NCI-H146 (cell line): ENCODE results near the gene IMP4.
A peak's percentile ranks its signal among the peaks of the same experiment; 100 is the strongest.

Experiments
- DNase-seq: peaks from one replicate; lab custom pipeline; 2025; lab: John Stamatoyannopoulos, UW

The IMP4 gene

DNA sequence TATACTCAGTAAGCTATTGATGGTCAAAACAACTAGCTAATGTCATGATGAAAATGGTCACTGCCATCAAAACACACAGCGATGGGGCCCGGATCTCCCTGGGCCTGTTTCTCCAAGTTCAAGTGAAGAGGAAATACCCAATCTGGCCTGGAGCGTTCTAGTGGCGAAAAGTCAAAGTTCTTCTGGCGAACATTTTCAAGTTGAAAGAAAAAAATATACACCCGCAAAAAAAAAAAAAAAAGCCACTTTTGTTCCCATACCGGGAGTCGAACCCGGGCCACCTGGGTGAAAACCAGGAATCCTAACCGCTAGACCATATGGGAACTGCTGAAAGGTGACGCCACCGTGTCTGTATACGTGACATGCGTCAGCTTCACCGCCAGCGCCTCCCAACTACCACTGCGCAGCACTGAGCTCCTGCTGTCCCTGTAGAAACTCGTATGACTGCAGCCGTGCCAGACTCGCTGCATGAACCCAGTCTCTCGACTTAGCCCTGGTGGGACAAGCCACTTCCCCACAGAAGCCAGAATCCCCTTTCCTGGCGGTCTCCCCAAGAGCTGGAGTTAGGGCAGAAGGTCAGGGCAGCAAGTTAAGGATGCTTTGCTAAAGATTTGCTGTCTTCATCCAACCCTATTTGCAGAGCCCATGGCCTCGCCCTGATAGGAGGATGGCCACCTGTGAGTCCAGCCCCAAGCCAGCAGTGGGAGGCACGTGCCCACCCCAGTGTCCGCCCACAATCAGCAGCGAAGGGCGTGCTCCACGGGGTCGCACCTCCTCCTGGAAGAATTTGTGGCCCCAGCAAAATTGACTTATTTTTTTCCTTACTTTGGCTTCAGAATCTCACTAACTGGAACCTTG lies 5.6 kb upstream of the IMP4 start:
- DNase-seq: peak; percentile 91

DNA sequence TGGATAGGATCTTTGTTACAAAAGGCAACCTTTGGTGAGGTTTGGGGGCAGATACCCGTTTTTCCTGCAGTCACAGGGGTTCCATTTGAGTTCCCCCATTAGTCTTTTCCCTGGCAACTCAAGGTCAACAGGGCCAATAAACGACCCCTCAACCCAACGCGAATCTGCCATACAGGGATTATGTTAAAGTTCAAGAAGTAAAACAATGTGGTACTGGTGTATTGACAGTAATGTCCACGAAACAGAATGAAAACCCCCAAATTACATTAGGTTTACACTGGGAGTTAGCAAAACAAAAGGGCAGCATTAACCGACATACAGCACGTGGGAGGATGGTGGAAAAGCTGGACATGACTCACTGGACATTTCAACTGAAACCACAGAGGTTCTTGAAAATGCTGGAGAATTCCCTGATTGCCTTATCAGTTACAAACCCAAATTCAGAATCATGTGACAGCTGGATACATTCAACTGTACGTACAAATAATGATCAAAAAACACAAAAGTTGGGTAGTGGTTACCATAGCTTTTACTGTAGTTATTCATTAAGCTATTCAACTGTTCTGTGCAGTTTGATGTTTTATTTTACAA lies 4.9 kb upstream of the IMP4 start:
- DNase-seq: no peak

- no peak for DNase-seq
These were observed 3.8 kb upstream of the IMP4 start for GRCh38 chr2:130338793-130339345.

DNA sequence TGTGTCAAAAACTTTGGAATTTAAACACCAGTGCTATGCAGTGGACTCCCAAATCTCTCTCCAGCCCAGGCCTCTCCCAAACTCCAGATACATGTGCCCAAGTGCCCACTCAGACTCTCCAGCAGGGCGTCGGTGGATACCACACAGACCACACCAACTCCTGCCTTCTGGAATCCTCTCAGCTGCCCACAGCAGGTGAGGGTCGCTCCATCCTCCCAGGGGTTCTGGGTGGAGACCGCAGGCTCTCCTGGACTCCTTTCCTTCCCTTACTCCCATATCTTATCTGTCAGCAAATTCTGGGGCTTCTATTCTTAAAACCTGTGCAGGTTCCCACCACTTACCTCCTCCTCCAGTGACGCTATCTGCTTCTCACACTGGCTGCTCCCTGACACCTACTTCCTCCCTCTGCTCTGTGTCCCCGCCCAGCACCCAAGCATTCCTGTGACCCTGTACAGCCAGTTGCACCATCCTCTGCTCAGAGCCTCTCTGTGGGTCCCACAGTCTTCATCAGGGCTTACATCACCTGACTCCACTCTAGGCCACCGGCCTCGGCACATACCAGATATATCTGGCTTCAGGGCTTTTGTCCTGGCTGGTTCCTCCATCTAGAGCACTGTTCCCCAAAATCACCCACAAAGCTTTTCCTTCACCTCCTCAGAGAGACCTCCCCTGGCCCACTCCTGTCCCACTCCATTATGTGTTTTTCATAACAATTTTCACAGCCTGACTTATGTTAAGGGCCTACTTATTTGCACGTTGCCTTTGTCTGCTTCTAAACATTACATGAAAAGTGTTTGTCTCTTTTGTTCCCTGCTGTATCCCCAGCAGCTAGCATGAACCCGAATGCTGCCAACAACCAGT lies 2.6 kb upstream of the IMP4 start:
- no peak for DNase-seq

DNA sequence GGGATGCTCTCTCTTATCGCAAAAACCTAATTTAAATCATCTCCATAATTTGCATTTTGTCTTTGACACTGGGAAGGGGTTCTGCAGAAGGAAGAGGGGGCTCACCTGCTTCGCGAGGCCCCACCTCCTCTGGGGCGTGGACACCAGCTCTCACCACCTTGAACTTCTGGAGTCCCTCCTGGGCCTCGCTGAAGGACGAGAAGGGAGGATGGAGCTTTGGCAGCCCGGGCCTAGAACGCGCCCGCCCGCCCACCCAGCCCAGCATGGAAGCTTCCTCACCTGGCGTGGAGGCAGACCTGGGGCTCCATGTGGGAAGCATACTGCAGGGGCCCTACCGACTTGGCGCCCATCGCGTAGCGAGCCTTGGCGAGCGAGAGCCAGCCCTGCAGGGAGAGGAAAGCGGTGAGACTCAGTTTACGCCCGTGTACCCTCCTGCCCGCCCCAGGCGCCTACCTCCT lies 1.1 kb upstream of the IMP4 start:
- DNase-seq: peak; percentile 76

DNA sequence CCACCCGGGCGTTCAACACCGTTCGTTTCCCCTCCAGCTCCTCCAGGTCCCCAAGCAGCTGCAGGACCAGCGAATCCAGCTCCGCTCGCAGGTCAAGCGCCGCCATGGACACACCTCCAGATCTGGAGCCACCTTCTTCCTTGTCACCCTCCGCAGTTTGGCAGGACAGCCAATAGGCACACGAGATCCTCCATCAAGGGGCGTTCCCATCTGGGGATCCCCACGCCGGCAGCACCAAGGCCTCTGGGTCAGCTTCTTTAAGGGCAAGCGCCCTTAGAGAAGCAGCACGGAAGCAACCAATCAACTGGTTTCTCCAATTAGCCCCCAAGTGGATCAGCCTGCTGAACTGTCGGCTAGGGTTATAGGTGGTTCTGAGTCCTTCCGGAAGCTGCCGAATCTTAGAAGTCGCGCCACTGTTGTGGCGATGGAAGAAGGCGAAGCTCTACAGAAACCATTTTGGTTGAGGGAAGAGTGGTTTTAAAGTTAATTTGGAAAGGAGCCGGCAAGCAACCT lies 621 bp upstream of the IMP4 start:
- peak; percentile 97 for DNase-seq

- no peak for DNase-seq
These were observed 1.9 kb downstream of the IMP4 start for GRCh38 chr2:130344578-130344977.

GRCh38 chr2:130345091-130345490 lies 2.4 kb downstream of the IMP4 start:
- DNase-seq: no peak

GRCh38 chr2:130345611-130346010 lies 2.9 kb downstream of the IMP4 start:
- no peak for DNase-seq

GRCh38 chr2:130346041-130346740 lies 3.5 kb downstream of the IMP4 start:
- no peak for DNase-seq

- no peak for DNase-seq
These were observed 4.0 kb downstream of the IMP4 start for GRCh38 chr2:130346741-130347066.

- DNase-seq: no peak
These were observed 4.7 kb downstream of the IMP4 start for GRCh38 chr2:130347220-130347925.

DNA sequence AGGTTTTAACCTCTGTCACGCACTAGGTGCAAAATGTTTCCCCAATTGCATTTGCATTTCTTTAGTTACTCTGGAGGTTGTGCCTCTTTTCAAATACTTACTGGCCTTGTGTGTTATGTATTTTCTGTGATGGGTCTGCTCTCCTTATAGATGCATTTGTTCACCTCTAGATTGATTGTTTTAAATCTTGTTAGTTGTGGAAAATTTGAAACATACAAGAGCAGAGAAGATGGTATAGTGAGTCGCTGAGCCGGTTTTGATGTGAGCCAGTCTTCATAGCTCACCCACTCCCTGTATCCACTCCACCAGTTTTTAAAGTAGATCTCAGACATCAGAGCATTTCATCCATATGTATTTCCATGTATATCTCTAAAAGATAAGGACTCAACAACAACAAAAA lies 6.5 kb downstream of the IMP4 start:
- DNase-seq: no peak

- DNase-seq: no peak
These were observed 9.0 kb downstream of the IMP4 start for GRCh38 chr2:130351711-130352110.

- no peak for DNase-seq
These were observed 9.5 kb downstream of the IMP4 start for GRCh38 chr2:130352237-130352636.

DNA sequence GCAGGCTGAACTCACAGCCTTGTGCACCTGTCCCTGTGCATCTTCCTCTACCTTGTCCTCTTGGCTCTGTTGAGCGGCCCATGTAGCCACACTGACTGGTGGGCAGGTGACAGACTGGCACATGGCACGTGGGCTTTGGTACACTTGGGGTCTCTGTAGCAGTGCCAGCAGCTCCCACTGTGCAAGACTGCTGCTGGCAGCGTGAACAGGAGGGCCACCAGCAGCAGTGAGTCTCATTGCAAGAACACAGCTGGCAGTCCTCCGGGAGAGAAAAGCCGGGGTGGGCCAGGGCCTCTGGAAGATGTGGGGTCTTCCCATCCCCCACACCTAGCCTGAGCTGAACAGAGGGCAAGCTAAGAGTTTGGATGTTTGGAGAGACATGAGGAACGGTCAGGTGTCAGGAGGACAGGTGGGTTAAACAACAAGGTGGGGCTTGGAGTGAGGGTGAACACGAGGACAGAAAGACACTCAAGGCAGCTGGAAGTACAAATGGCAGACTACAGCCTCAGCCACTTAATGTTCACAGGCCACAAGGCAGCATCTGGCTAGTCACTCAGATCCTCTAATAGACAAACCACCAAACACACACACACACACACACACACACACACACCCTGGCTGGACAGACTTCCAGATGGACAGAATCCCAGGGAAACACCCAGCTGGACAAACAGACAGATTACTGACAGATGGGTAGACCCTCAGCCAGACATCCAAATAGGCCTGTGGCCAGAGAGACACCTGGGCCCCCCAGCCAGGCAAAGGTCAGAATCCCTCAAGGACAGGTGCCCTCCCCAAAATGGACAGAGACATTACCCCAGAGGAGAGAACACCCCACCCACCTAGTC lies 10.8 kb downstream of the IMP4 start:
- DNase-seq: no peak

DNA sequence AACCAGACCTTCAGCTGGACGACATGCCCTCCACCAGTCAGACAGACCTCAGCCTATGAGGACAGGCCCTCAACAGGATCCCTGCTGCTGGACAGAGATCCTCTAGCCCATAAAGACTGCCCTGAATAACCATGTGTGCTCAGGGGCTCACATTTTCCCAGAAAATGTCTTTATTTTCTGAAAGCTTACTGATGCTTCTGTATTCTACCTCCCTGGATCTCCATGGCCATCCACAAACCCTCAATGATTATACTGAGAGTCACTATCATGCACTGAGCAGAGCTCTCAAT lies 11.4 kb downstream of the IMP4 start:
- no peak for DNase-seq

DNA sequence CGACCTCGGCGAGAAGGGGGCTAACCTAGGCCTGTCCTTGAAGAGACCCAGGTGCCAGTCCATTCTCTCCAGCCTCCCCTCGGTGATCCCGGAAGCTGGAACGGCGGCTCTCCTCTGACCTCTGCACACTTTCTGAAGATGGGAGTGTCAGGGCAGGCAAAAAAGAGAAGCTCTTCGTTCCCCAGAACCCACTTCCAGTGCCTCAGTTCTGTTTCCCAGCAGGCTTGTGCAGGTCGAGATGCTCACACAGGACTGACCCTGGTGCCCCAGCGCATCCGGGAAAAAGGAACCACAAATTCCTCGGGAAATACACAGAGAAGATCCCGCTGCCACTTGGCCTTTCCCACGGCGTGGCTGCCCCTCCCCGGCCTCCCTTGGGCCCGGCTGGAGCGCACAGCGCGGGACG lies 12.5 kb downstream of the IMP4 start:
- no peak for DNase-seq

GRCh38 chr2:130355578-130356431 lies 13.1 kb downstream of the IMP4 start, which contains the start of gene PTPN18:
TSS of gene PTPN18 (plus strand) at chr2:130356056. CDS start at chr2:130356108, 52 bp downstream.
- peak; percentile 89 for DNase-seq
